ENCODE results near the gene VAPA. TPM values are rescaled to one million over a fixed set of nuclear protein-coding genes. Genes with fewer than 3 reads are reported as not detected.

VAPA gene
- total and polyA plus RNA-seq, 2 donors (not counting 1 experiment from before 2014, with no cell fraction given): 47.7 to 109 TPM

DNA sequence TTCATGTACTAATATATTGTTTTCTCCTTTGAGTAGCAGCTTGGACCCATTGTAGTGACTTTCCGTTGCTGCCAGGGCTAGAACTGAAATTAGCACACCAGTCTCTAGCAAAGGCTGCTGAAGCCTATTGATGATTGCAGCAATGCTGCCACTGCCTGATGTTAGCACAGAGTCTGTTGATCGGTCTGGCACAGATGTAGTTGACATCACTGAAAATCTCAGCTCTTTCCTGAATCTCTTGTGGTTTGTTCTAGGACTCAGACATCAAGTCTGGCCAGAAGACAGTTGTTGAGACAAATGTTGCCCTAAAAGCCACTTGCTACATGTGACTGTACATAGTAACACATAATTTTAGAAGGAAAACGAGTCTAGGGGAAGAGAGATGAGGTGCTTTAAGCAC lies 47.2 kb downstream of the VAPA start:
- Histone ChIP-seq H2AFZ (ENCODE audit: insufficient read depth, low read depth, low read length, poor library complexity, severe bottlenecking) (no peak overlapping the region), H4K20me1 (ENCODE audit: control insufficient read depth, insufficient read depth, low read length, poor library complexity, severe bottlenecking) (no peaks in the 10 kb centered on the region), H3K27ac (ENCODE audit: low read length in 2 of 2) (no peak overlapping the region), H3K27me3 (replicated peaks in 1 of 4; ENCODE audit: control extremely low read depth in 1 of 4, control insufficient read depth in 3 of 4, insufficient read depth in 4 of 4, low read length in 3 of 4) (no peaks in the 10 kb centered on the region), H3K79me2 (ENCODE audit: control insufficient read depth, insufficient read depth, low read length) (no peaks in the 10 kb centered on the region), H3K9ac (ENCODE audit: low read length) (no peak overlapping the region), H3K4me1 (ENCODE audit: control insufficient read depth in 2 of 2, insufficient read depth in 2 of 2, low read length in 2 of 2) (peaks cover 2 to 7% of the 10 kb centered on the region in 2 donors), H3K4me3 (ENCODE audit: control extremely low read depth in 1 of 5, extremely low read depth in 1 of 5, insufficient read depth in 1 of 5, low read depth in 2 of 5, low read length in 4 of 5) (no peak overlapping the region), H3K9me3 (ENCODE audit: control extremely low read depth in 1 of 3, control insufficient read depth in 2 of 3, insufficient read depth in 1 of 3, low read length in 2 of 3) (no peaks in the 10 kb centered on the region), H3K4me2 (replicated peaks; ENCODE audit: low read depth, low read length, poor library complexity, severe bottlenecking) (no peak overlapping the region), H3K36me3 (replicated peaks in 1 of 2; ENCODE audit: control extremely low read depth in 1 of 2, control insufficient read depth in 1 of 2, extremely low read depth in 1 of 2, insufficient read depth in 2 of 2, low read length in 1 of 2) (peaks cover 0 to 3% of the 10 kb centered on the region in 2 experiments)
- ATAC-seq (ENCODE audit: low read depth) (no peak), DNase-seq (peak; percentile 26)
- ChIA-PET CTCF (interaction anchor here (1.2 kb wide), 1 partner anchor 9 kb away, joined by 4 read pairs; no protein-coding TSS in a partner anchor), POLR2A (no interaction called here)
- H3K9me3 Mint-ChIP-seq (ENCODE audit: insufficient read depth): no peaks in the 10 kb centered on the region
- WGBS (ENCODE audit: insufficient coverage): 33% methylated on average over 2 of the region's 3 CpGs
- intact Hi-C loops (cut with micrococcal nuclease): no loop called here
- H3K27ac Mint-ChIP-seq: peak overlapping the region; percentile 42
- H3K4me1 Mint-ChIP-seq: peaks cover 18% of the 10 kb centered on the region
- no peak overlapping the region for H3K4me3 Mint-ChIP-seq
- H3K27me3 Mint-ChIP-seq: no peaks in the 10 kb centered on the region
- TF ChIP-seq, protein P1, sequence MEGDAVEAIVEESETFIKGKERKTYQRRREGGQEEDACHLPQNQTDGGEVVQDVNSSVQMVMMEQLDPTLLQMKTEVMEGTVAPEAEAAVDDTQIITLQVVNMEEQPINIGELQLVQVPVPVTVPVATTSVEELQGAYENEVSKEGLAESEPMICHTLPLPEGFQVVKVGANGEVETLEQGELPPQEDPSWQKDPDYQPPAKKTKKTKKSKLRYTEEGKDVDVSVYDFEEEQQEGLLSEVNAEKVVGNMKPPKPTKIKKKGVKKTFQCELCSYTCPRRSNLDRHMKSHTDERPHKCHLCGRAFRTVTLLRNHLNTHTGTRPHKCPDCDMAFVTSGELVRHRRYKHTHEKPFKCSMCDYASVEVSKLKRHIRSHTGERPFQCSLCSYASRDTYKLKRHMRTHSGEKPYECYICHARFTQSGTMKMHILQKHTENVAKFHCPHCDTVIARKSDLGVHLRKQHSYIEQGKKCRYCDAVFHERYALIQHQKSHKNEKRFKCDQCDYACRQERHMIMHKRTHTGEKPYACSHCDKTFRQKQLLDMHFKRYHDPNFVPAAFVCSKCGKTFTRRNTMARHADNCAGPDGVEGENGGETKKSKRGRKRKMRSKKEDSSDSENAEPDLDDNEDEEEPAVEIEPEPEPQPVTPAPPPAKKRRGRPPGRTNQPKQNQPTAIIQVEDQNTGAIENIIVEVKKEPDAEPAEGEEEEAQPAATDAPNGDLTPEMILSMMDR (IDR thresholded peaks at IDR 0.05): no peak
- TF ChIP-seq EZH2 (IDR thresholded peaks at IDR 0.05; ENCODE audit: borderline replicate concordance, insufficient read depth, low read depth, low read length, poor library complexity, severe bottlenecking): no peak

DNA sequence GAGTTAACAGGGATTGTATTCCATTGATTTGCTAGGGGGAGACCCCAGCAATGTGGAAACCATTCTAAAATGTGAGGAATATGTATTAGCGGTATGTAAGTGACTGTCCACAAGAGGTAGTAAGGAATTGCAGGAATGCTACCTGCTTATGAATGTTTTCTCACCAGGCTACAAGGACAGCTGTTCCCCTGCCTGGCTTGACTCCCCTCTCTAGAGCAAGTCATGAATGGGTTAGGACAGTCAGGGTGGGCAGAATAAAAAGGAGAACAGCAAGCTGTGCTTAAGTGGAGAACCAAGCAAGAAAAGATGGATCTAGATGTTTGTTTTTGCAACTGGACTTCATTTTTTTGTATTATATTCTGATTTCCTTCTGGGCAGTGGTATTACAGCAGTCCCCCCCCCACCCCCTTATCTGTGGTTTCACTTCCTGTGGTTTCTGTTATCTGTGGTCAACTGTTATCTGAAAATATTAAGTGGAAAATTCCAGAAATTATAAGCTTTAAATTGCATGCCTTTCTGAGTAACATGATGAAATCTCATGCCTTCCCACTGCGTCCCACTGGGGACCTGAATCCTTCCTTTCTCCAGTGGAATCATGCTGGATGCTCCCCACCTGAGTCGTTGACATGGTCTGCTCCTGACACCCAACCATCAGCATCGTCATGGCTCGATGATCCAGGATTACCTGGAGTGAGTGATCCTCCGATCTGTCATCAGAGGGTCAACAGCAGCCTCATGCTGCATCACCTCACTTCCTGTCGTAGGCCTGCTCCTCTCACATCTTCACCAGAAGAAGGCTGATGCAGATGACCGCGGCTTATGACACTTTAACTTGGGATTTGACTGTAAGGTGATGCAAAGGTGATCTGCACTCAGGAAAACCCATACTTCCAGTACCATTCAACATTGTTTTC lies 52.2 kb downstream of the VAPA start:
- Histone ChIP-seq H3K4me3 (ENCODE audit: control extremely low read depth in 1 of 5, extremely low read depth in 1 of 5, insufficient read depth in 1 of 5, low read depth in 2 of 5, low read length in 4 of 5) (no peak overlapping the region), H4K20me1 (ENCODE audit: control insufficient read depth, insufficient read depth, low read length, poor library complexity, severe bottlenecking) (no peaks in the 10 kb centered on the region), H3K9ac (ENCODE audit: low read length) (no peak overlapping the region), H3K4me2 (replicated peaks; ENCODE audit: low read depth, low read length, poor library complexity, severe bottlenecking) (no peak overlapping the region), H3K79me2 (ENCODE audit: control insufficient read depth, insufficient read depth, low read length) (no peaks in the 10 kb centered on the region), H3K27me3 (replicated peaks in 1 of 4; ENCODE audit: control extremely low read depth in 1 of 4, control insufficient read depth in 3 of 4, insufficient read depth in 4 of 4, low read length in 3 of 4) (peaks cover 0 to 35% (median 18%) of the 10 kb centered on the region in 4 experiments), H2AFZ (ENCODE audit: insufficient read depth, low read depth, low read length, poor library complexity, severe bottlenecking) (no peak overlapping the region), H3K27ac (ENCODE audit: low read length in 2 of 2) (no peak overlapping the region), H3K36me3 (replicated peaks in 1 of 2; ENCODE audit: control extremely low read depth in 1 of 2, control insufficient read depth in 1 of 2, extremely low read depth in 1 of 2, insufficient read depth in 2 of 2, low read length in 1 of 2) (no peaks in the 10 kb centered on the region), H3K9me3 (ENCODE audit: control extremely low read depth in 1 of 3, control insufficient read depth in 2 of 3, insufficient read depth in 1 of 3, low read length in 2 of 3) (no peaks in the 10 kb centered on the region), H3K4me1 (ENCODE audit: control insufficient read depth in 2 of 2, insufficient read depth in 2 of 2, low read length in 2 of 2) (peaks cover 12 to 23% of the 10 kb centered on the region in 2 donors)
- Mint-ChIP-seq H3K9me3 (ENCODE audit: insufficient read depth) (no peaks in the 10 kb centered on the region), H3K4me3 (no peak overlapping the region), H3K27ac (no peak overlapping the region), H3K27me3 (peaks cover 26% of the 10 kb centered on the region), H3K4me1 (peaks cover 18% of the 10 kb centered on the region)
- no peak for TF ChIP-seq EZH2 (IDR thresholded peaks at IDR 0.05; ENCODE audit: borderline replicate concordance, insufficient read depth, low read depth, low read length, poor library complexity, severe bottlenecking)
- TF ChIP-seq, protein P1 (IDR thresholded peaks at IDR 0.05): no peak
- DNase-seq (no peak), ATAC-seq (ENCODE audit: low read depth) (no peak)
- 79% methylated on average over 6 of the region's 9 CpGs for WGBS (ENCODE audit: insufficient coverage)
- POLR2A ChIA-PET: no interaction called here
- CTCF ChIA-PET: interaction anchor here (0.9 to 1.5 kb wide), 2 partner anchors 553 to 554 kb away, joined by 4 read pairs; no protein-coding TSS in a partner anchor
- intact Hi-C loops (cut with micrococcal nuclease): no loop called here

Measured in B cell (primary cell).